Measurements from ENCODE around the gene LTBP1.
"Not testable (repeated sequence)": the region's sequence is repeated elsewhere in the genome, so short reads cannot be mapped to it uniquely, and the experiment has no call there.

The LTBP1 gene

DNA sequence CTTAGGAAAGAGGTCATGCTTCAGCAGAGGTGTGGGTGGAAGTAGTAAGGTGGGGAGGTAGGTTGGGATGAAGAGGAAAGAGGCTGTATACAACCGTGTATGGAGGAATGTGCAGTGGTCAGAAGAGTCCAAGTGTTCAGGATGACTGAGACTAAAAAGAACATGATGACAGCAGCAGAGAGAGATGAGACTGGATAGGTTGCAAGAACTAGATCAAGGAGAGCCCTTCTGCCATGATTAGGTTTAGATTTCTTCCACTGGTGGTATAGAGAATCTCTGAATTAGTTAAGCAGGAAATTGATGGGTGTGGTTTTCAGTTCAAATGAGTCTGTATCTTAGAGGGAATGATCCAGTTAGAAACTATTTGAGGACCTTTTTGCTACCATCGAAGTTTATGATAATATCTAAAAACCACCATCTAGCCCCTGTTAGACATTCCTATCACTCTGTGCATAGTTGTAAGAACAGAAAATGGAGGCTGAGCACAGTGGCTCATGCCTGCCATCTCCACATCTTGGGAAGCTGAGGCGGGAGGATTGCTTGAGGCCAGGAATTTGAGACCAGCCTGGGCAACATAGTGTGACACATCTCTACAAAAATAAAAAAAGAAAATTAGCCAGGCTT, 221.0 kb downstream of the LTBP1 start:
- Histone ChIP-seq H3K27ac (ENCODE audit: low read depth, low read length) (peak overlapping the region; percentile 94), H2AFZ (ENCODE audit: low read length, unreplicated experiment) (peak overlapping the region; percentile 26), H3K27me3 (ENCODE audit: insufficient read depth, low read length) (no peaks in the 10 kb centered on the region), H3K4me1 (ENCODE audit: control insufficient read depth, insufficient read depth, low read length, unreplicated experiment) (peaks cover 42% of the 10 kb centered on the region), H3K4me3 (ENCODE audit: low read depth, low read length) (no peak overlapping the region), H3K36me3 (ENCODE audit: insufficient read depth, low read length) (no peaks in the 10 kb centered on the region; the same call in 1 of the 2 replicates), H3K79me2 (ENCODE audit: control insufficient read depth, insufficient read depth, low read length, unreplicated experiment) (peaks cover 22% of the 10 kb centered on the region)

DNA sequence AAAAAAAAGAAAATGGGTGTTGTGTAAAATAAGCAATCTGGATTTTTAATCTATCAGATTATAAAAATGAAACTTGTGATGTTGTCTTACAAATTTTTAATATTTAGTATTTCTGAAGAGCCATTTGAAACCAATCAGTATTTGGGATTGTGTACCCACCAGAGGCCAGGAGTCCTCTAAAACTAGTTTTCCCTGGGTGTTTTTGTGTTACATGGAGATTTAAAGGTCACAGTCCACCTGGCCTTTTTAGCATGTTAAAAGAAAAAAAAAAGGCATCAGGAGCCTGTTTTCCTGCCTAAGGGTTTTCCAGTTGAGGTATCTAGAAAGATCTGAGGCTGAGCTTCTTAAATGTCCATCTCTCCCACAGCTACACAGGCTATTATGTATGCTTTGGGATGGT, 221.7 kb downstream of the LTBP1 start:
- Histone ChIP-seq H3K27ac (ENCODE audit: low read depth, low read length) (no peak overlapping the region), H3K4me1 (ENCODE audit: control insufficient read depth, insufficient read depth, low read length, unreplicated experiment) (peaks cover 42% of the 10 kb centered on the region), H3K79me2 (ENCODE audit: control insufficient read depth, insufficient read depth, low read length, unreplicated experiment) (peaks cover 16% of the 10 kb centered on the region), H3K4me3 (ENCODE audit: low read depth, low read length) (no peak overlapping the region), H3K36me3 (ENCODE audit: insufficient read depth, low read length) (no peaks in the 10 kb centered on the region; the same call in 1 of the 2 replicates), H3K27me3 (ENCODE audit: insufficient read depth, low read length) (no peaks in the 10 kb centered on the region), H2AFZ (ENCODE audit: low read length, unreplicated experiment) (no peak overlapping the region)

DNA sequence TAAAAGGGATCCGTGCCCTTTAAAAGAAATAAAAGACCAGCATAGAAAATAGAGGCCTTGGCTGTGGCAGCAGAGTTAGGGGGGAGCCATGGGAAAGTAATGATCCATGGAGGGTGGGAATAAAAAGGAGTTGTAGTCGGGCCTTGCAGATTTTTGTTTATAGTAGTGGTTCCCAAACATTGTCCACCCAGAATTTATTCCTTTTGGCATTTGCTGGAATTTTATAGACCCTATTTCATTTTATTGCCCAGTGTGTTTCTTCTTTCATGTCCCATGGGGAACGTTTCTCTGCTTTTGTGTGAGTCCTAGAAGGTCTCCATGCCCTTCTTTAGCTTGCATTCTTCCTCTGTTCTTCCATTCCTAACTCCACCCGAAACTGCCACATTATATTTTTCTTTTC, 222.2 kb downstream of the LTBP1 start:
- peaks cover 16% of the 10 kb centered on the region for H3K79me2 ChIP-seq (ENCODE audit: control insufficient read depth, insufficient read depth, low read length, unreplicated experiment)
- H2AFZ ChIP-seq (ENCODE audit: low read length, unreplicated experiment), result no peak overlapping the region
- no peaks in the 10 kb centered on the region for H3K27me3 ChIP-seq (ENCODE audit: insufficient read depth, low read length)
- no peak overlapping the region for H3K4me3 ChIP-seq (ENCODE audit: low read depth, low read length)
- H3K27ac ChIP-seq (ENCODE audit: low read depth, low read length), result no peak overlapping the region
- peaks cover 42% of the 10 kb centered on the region for H3K4me1 ChIP-seq (ENCODE audit: control insufficient read depth, insufficient read depth, low read length, unreplicated experiment)
- no peaks in the 10 kb centered on the region; the same call in 1 of the 2 replicates for H3K36me3 ChIP-seq (ENCODE audit: insufficient read depth, low read length)

DNA sequence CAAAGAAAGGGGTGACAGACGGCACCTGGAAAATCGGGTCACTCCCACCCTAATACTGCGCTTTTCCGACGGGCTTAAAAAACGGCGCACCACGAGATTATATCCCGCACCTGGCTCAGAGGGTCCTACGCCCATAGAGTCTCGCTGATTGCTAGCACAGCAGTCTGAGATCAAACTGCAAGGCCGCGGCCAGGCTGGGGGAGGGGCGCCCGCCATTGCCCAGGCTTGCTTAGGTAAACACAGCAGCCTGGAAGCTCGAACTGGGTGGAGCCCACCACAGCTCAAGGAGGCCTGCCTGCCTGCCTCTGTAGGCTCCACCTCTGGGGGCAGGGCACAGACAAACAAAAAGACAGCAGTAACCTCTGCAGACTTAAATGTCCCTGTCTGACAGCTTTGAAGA, 223.5 kb downstream of the LTBP1 start:
- not testable (repeated sequence) for H3K4me3 ChIP-seq (ENCODE audit: low read depth, low read length); H3K36me3 ChIP-seq (ENCODE audit: insufficient read depth, low read length); H3K27me3 ChIP-seq (ENCODE audit: insufficient read depth, low read length); H2AFZ ChIP-seq (ENCODE audit: low read length, unreplicated experiment); H3K27ac ChIP-seq (ENCODE audit: low read depth, low read length)
- H3K79me2 ChIP-seq (ENCODE audit: control insufficient read depth, insufficient read depth, low read length, unreplicated experiment), result peaks cover 12% of the 10 kb centered on the region
- H3K4me1 ChIP-seq (ENCODE audit: control insufficient read depth, insufficient read depth, low read length, unreplicated experiment), result peaks cover 32% of the 10 kb centered on the region

DNA sequence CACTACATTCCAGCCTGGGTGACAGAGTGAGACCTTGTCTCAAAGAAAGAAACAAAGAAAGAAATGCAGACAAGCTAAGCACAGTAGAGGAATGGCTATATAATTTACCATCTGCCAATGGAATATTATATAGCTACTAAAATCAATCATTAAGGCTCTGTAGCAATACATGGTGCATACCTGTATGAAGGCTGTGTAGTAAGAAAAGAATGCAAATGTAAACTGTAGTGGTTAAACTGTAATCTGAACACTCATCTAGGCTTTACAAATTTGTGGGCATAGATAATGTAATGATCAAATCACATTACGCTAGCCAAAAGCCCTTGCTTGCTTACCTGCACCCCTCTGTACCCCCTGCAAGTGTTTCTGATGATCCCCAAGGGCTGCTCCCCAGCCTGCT, 230.9 kb downstream of the LTBP1 start:
- no peaks in the 10 kb centered on the region for H3K4me1 ChIP-seq (ENCODE audit: control insufficient read depth, insufficient read depth, low read length, unreplicated experiment)
- H3K27ac ChIP-seq (ENCODE audit: low read depth, low read length), result no peak overlapping the region
- H2AFZ ChIP-seq (ENCODE audit: low read length, unreplicated experiment), result no peak overlapping the region
- no peak overlapping the region for H3K4me3 ChIP-seq (ENCODE audit: low read depth, low read length)
- no peaks in the 10 kb centered on the region for H3K27me3 ChIP-seq (ENCODE audit: insufficient read depth, low read length)
- H3K36me3 ChIP-seq (ENCODE audit: insufficient read depth, low read length), result peaks cover 8% of the 10 kb centered on the region; the same call in 1 of the 2 replicates
- H3K79me2 ChIP-seq (ENCODE audit: control insufficient read depth, insufficient read depth, low read length, unreplicated experiment), result no peaks in the 10 kb centered on the region

DNA sequence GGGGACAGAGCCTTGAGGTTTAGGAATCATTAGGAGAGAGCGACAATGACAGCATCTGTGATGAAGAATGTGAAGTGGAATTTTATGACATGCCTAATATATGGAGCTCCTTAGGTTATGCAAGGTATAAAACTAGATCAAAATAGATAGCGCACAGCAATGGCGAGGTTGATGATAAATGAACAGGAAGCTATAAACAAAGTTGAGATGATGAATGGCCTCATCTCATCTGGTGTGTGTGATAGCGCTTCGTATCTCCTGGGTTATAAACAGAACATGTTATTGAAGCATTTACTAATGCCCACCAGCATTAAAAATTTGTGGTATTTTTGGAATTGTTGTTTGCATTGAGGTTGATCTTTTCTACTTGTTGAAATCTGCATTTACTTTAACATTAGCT, 231.5 kb downstream of the LTBP1 start:
- Histone ChIP-seq H2AFZ (ENCODE audit: low read length, unreplicated experiment) (no peak overlapping the region), H3K4me1 (ENCODE audit: control insufficient read depth, insufficient read depth, low read length, unreplicated experiment) (no peaks in the 10 kb centered on the region), H3K27me3 (ENCODE audit: insufficient read depth, low read length) (no peaks in the 10 kb centered on the region), H3K36me3 (ENCODE audit: insufficient read depth, low read length) (peaks cover 8% of the 10 kb centered on the region; the same call in 1 of the 2 replicates), H3K4me3 (ENCODE audit: low read depth, low read length) (no peak overlapping the region), H3K79me2 (ENCODE audit: control insufficient read depth, insufficient read depth, low read length, unreplicated experiment) (no peaks in the 10 kb centered on the region), H3K27ac (ENCODE audit: low read depth, low read length) (no peak overlapping the region)

DNA sequence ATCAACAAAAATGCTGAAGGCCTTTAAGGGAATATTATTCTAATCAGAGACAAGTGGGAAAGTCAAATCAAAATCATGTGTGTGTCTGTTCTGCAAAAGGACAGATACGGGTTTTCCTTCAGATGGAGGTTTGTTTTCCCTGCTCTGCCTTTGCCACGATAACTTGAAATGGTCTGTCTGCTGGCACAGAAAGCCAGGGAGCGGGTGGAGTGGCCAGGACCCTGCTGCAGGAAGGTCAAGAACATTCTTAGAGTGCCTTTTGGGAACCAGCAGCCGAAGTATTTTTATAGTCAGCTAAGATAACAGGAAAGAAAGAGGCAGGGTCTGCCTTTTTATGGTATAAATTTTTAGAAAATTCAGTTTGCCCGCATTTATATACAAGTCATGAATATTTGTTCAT, 234.2 kb downstream of the LTBP1 start:
- Histone ChIP-seq H3K36me3 (ENCODE audit: insufficient read depth, low read length) (peaks cover 12% of the 10 kb centered on the region; the same call in 1 of the 2 replicates), H3K27me3 (ENCODE audit: insufficient read depth, low read length) (no peaks in the 10 kb centered on the region), H2AFZ (ENCODE audit: low read length, unreplicated experiment) (no peak overlapping the region), H3K79me2 (ENCODE audit: control insufficient read depth, insufficient read depth, low read length, unreplicated experiment) (peaks cover 5% of the 10 kb centered on the region), H3K4me1 (ENCODE audit: control insufficient read depth, insufficient read depth, low read length, unreplicated experiment) (no peaks in the 10 kb centered on the region), H3K27ac (ENCODE audit: low read depth, low read length) (no peak overlapping the region), H3K4me3 (ENCODE audit: low read depth, low read length) (no peak overlapping the region)

DNA sequence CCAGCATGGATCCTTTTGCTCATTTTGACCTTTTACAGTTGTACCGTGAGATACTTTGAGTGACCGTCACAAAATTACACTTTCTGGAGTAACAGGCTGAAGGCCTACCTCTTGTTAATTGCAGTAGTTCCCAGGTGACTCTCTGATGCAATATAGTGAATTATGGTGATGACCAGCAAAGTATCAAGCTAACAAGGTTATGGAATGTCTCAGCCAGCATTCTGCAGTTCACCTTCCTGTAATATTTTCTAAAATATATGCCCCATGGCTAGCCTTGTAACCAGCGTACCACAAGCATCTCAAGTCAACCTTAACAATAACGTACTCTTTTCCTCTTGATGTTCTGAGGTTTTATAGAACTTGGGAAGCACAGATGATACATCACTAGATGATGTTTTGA, 234.7 kb downstream of the LTBP1 start:
- no peak overlapping the region for H2AFZ ChIP-seq (ENCODE audit: low read length, unreplicated experiment)
- H3K27ac ChIP-seq (ENCODE audit: low read depth, low read length), result no peak overlapping the region
- no peak overlapping the region for H3K4me3 ChIP-seq (ENCODE audit: low read depth, low read length)
- H3K4me1 ChIP-seq (ENCODE audit: control insufficient read depth, insufficient read depth, low read length, unreplicated experiment), result no peaks in the 10 kb centered on the region
- H3K27me3 ChIP-seq (ENCODE audit: insufficient read depth, low read length), result no peaks in the 10 kb centered on the region
- peaks cover 5% of the 10 kb centered on the region for H3K79me2 ChIP-seq (ENCODE audit: control insufficient read depth, insufficient read depth, low read length, unreplicated experiment)
- peaks cover 12% of the 10 kb centered on the region; the same call in 1 of the 2 replicates for H3K36me3 ChIP-seq (ENCODE audit: insufficient read depth, low read length)

DNA sequence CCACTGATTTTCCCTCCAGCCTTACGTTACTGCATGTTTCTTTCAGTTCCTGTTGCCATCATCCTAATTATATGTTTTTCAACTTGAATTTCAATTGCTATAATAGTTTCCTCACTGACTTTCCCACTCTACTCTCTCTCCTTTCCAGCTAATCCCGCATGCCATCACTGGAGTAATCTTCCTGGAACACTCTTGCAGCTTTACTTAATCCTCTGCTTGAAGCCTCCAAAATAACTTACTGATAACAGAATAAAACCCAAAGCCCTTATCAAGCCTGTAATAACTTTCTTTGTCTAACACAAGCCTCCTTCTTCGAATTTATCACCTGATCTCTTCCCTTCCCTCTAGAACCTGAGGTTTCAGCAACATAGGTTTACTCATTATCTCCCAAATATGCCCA, 237.3 kb downstream of the LTBP1 start:
- Histone ChIP-seq H3K27me3 (ENCODE audit: insufficient read depth, low read length) (no peaks in the 10 kb centered on the region), H3K27ac (ENCODE audit: low read depth, low read length) (no peak overlapping the region), H3K4me3 (ENCODE audit: low read depth, low read length) (no peak overlapping the region), H3K36me3 (ENCODE audit: insufficient read depth, low read length) (peaks cover 17% of the 10 kb centered on the region; the same call in 1 of the 2 replicates), H3K4me1 (ENCODE audit: control insufficient read depth, insufficient read depth, low read length, unreplicated experiment) (no peaks in the 10 kb centered on the region), H3K79me2 (ENCODE audit: control insufficient read depth, insufficient read depth, low read length, unreplicated experiment) (peaks cover 5% of the 10 kb centered on the region), H2AFZ (ENCODE audit: low read length, unreplicated experiment) (no peak overlapping the region)

DNA sequence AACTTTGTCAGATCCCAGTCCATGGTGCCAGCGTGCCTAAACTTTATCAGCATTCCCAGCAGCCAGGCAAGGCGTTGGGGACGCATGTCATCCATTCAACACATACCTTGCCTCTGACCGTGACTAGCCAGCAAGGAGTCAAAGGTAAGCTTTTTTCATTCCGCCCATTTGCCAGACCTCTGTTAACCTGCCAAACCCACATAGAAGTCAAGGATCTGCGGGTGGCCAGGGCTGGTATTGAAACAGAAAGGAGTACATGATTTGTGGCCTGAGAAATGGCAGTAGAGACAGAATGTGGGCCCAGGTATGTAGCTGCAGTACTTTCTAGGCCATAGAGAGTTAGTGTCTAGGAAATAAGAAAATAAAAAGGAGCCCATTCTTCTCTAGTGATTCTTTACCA, 240.2 kb downstream of the LTBP1 start:
- Histone ChIP-seq H2AFZ (ENCODE audit: low read length, unreplicated experiment) (no peak overlapping the region), H3K36me3 (ENCODE audit: insufficient read depth, low read length) (peaks cover 18% of the 10 kb centered on the region)

DNA sequence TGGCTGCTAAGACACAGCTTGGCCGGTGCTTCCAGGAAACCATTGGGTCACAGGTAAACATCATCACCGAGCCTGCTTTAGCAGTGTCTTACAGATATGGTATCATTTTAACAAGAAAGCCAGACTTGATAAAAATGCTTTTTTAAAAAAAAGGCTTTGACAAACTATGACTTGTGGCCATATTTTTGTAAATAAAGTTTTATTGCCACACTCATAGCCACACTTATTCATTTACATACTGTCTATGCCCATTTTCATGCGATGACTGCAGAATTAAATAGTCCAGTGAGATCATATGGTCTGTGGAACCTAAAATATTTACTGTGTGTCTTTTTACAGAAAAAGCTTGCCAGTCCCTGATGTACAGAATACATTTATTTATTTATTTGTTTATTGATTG, 242.0 kb downstream of the LTBP1 start:
- peaks cover 5% of the 10 kb centered on the region for H3K79me2 ChIP-seq (ENCODE audit: control insufficient read depth, insufficient read depth, low read length, unreplicated experiment)

More for the DNA sequence above, 240.2 kb downstream of the LTBP1 start:
- no peaks in the 10 kb centered on the region for H3K27me3 ChIP-seq (ENCODE audit: insufficient read depth, low read length)
- no peak overlapping the region for H3K4me3 ChIP-seq (ENCODE audit: low read depth, low read length)
- H3K79me2 ChIP-seq (ENCODE audit: control insufficient read depth, insufficient read depth, low read length, unreplicated experiment), result peaks cover 5% of the 10 kb centered on the region
- H3K27ac ChIP-seq (ENCODE audit: low read depth, low read length), result no peak overlapping the region
- H3K4me1 ChIP-seq (ENCODE audit: control insufficient read depth, insufficient read depth, low read length, unreplicated experiment), result no peaks in the 10 kb centered on the region

More for the DNA sequence above, 242.0 kb downstream of the LTBP1 start:
- Histone ChIP-seq H3K36me3 (ENCODE audit: insufficient read depth, low read length) (peaks cover 18% of the 10 kb centered on the region), H3K4me3 (ENCODE audit: low read depth, low read length) (no peak overlapping the region), H3K27me3 (ENCODE audit: insufficient read depth, low read length) (no peaks in the 10 kb centered on the region), H3K4me1 (ENCODE audit: control insufficient read depth, insufficient read depth, low read length, unreplicated experiment) (no peaks in the 10 kb centered on the region), H2AFZ (ENCODE audit: low read length, unreplicated experiment) (no peak overlapping the region), H3K27ac (ENCODE audit: low read depth, low read length) (no peak overlapping the region)
